GM12875 (cell line): ENCODE data around the gene BHLHA15.

Experiments used
- H3K4me3 ChIP-seq: one replicate; pipeline ENCODE4 v1.5.1; 2011; ENCODE audit warnings: low read depth, low read length, control low read depth
- TF ChIP-seq, protein P1 (sequence below): IDR thresholded peaks from 2 replicates; pipeline ENCODE4 v1.5.1; 2011; ENCODE audit warnings: low read depth, mild to moderate bottlenecking, control low read depth, inconsistent platforms, low read length, moderate library complexity, borderline replicate concordance; ENCODE audit not compliant: insufficient read depth

BHLHA15 gene

DNA sequence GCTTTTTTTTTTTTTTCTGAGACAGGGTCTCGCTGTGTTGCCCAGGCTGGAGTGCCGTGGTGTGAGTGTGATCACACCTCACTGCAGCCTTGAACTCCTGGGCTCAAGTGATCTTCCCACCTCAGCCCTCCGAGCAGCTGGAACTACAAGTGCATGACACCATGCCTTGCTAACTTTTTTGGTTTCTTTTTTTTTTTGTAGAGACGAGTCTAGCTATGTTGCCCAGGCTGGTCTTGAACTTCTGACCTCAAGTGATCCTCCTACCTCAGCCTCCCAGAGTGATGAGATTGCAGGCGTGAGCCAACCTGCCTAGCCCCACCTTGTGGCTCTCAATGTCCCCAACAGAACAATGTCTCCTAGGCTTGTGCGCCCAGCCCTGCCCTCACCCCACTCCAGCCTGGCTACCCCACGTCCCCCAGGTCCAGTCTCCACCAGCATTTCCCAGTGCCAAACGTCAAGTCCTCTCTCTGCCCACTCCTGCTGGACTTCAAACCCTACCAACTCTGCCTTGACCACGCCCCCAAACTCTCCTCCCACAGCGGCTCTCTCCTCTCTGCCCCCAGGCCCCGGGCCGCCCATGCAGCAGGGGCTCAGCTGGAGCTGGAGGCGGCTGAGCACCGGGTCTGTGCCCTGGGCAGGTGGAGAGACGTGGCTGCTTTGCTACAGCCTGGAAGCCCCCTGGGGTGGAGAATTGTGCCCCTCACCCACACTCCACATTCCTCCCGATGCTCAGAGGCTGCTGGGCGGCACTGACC, 18.9 kb downstream of the BHLHA15 start:
- TF ChIP-seq, protein P1, sequence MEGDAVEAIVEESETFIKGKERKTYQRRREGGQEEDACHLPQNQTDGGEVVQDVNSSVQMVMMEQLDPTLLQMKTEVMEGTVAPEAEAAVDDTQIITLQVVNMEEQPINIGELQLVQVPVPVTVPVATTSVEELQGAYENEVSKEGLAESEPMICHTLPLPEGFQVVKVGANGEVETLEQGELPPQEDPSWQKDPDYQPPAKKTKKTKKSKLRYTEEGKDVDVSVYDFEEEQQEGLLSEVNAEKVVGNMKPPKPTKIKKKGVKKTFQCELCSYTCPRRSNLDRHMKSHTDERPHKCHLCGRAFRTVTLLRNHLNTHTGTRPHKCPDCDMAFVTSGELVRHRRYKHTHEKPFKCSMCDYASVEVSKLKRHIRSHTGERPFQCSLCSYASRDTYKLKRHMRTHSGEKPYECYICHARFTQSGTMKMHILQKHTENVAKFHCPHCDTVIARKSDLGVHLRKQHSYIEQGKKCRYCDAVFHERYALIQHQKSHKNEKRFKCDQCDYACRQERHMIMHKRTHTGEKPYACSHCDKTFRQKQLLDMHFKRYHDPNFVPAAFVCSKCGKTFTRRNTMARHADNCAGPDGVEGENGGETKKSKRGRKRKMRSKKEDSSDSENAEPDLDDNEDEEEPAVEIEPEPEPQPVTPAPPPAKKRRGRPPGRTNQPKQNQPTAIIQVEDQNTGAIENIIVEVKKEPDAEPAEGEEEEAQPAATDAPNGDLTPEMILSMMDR: no peak
- H3K4me3 ChIP-seq: no peak overlapping the region

DNA sequence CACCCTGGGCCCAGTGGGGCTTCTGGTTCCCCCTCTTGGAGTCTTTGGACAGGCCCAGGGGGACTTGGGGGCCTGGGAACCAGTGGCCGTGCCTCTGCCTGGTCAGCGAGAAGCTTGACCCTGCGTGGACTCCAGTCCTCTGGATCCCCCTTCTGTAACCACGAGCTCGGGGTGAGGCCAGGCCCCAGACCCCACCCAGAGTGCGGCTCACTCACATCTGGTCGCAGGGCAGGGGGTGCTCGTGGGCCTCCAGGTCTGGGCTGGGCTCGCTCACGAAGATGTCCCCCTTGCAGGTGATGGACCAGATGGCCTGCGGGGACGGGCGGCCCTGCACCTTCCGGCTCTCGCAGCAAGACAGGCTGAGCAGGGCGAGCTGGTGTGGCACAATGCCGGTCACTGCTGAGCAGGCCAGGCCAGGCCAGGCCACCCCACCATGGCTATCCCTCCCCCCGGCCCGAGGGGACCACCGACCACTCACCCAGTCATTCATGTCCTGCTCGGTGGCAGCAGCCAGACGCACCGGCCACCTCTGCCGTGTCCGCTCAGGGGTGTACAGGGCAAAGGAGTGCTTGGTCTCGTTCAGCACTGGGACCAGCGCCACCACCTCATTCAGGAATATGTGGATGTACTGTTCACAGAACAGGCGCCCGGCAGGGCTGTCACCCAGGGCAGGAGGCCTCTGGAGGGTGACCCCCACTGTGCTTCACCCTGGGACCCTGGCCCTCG, 19.7 kb downstream of the BHLHA15 start:
- no peak overlapping the region for H3K4me3 ChIP-seq
- TF ChIP-seq, protein P1: no peak

DNA sequence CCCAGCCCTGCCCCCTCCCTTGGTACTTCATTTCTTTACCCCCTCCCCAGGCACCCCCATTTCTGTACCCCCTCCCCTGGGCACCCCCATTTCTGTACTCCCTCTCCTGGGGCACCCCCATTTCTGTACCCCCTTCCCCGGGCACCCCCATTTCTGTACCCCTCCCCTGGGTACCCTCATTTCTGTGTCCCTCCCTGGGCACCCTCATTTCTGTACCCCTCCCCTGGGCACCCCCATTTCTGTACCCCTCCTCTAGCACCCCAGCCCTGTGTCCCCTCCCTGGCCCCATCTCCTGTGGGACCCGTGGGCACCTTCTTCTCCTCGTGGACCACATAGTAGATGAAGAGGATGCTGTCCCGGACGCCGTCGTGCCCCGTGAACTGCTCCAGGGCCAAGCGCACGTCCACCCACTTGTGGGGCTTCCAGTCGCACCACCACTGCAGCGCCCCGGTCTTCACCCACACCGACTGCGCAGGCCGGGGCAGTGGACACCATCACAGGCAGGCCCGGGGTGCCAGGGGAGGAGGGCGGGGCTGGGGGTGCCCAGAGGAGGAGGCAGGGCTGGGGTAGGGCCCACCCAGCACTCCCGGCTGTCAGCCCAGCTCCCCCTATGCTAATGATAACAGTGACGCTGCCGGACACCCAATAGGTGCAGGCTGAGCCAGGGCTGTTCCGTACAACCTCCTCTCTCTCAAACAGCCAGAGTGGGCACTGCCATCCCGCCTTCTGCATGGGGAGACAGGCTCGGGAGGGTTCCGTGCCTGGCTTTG, 20.4 kb downstream of the BHLHA15 start:
- H3K4me3 ChIP-seq: no peak overlapping the region
- TF ChIP-seq, protein P1: no peak

DNA sequence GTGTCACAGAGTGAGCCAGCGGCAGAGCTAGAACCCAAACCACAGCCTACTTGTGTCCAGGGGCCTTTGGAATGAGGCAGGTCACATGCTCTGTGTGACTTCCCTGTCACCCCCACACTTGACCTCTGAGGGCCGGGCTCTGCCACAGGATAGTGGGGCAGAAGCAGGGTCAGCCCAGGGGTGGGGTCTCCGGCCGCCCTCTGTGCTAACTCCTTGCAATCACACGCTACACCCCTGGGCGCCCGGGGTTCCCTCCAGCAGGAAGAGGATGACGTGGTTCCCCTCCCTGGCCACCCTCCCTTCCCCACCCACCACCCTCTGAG, 21.0 kb downstream of the BHLHA15 start:
- H3K4me3 ChIP-seq: no peak overlapping the region
- TF ChIP-seq, protein P1: no peak

DNA sequence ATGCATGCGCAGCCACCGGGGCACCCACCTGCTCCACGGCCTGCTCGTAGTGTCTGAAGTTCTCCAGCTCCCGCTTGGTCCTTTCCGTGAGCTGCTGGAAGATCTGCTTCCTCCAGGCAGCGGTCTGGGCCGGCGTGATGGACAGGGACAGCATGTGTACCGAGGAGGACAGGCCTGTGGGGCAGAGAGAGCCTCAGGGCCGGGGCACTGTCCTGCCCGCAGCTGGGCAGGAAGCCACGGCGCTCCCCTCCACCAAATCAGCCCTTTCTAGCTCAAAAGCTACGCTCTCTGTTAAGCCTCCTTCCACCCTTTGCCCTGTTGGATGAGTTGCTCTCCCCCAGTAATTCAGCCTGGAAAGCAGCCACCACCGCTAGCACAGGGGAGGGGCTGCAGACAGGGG, 21.6 kb downstream of the BHLHA15 start:
- H3K4me3 ChIP-seq: no peak overlapping the region
- TF ChIP-seq, protein P1: no peak

DNA sequence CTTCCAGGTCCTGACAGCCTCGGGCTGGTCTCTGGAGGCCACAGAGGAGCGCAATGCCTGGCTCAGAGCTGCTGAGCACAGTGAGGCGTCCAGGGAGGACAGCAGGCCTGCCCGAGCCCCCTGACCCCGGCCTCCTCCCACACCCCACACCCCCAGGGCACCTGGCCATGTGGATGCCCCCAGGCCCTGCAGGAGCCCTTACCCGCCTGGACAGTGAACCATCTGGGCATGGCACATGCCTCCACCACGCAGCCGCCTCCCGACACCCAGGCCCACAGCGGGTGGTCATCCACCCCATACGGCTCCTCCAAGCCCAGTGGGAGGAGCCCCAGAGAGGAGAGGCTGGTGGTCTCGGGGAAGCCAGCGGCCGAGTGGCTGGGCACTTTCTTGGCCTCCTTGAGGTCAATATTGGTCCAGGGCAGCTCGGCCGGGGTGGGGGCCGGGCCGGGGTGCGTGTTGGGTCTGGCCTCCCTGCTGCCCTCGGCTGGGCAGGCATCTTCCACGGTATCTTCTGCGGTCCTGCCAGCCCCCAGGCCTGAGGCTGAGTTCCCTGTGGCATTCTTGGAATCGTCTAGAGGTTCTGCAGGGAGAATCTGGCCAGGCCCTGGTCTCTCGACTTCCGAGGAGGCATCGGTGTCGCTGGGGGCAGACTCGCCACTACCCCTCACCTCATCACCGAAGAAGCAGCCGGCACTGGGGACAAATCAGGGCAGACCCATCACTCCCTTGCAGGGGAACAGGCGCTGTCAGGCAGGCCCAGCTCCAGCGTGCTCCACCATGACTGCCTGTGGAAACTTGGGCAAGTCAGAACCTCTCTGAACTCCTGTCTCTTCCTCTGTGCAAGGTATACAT, 22.2 kb downstream of the BHLHA15 start:
- H3K4me3 ChIP-seq: no peak overlapping the region
- TF ChIP-seq, protein P1: no peak
